Lung (tissue), 12 donors: ENCODE results near the gene RBM33. TPM values are rescaled to one million over a fixed set of nuclear protein-coding genes. Genes with fewer than 3 reads are reported as not detected.

Experiments
- ATAC-seq: fragments of 200-7000 bp; cut with Tn5 transposase; one replicate; pipeline ENCODE4 v1.9.1; 2020; ENCODE audit warnings: moderate number of reproducible peaks; ENCODE audit not compliant: insufficient read depth, low FRiP score
- DNase-seq, 3 donors: peaks; one replicate each; pipeline ENCODE4 v3.0.0-alpha.2; 2013 to 2017
- H3K27ac ChIP-seq, 2 donors: one replicate each; pipeline ENCODE4 v1.5.1; 2013; ENCODE audit warnings: mild to moderate bottlenecking in 2 of 2, moderate library complexity in 2 of 2, control low read depth in 1 of 2, inconsistent platforms in 1 of 2, low read depth in 1 of 2, low read length in 1 of 2
- H3K27me3 ChIP-seq, 3 donors: one replicate each; pipeline ENCODE4 v1.5.1; 2013; ENCODE audit warnings: low read length in 2 of 3; ENCODE audit not compliant: control insufficient read depth in 3 of 3, insufficient read depth in 3 of 3
- H3K36me3 ChIP-seq, 4 donors: one replicate each; pipeline ENCODE4 v1.5.1; 2013; ENCODE audit warnings: low read length in 4 of 4, mild to moderate bottlenecking in 1 of 4, moderate library complexity in 1 of 4; ENCODE audit not compliant: control insufficient read depth in 4 of 4, insufficient read depth in 4 of 4
- H3K4me1 ChIP-seq, 5 donors: one replicate each; pipeline ENCODE4 v1.5.1; 2013; ENCODE audit warnings: low read length in 5 of 5, mild to moderate bottlenecking in 2 of 5, moderate library complexity in 1 of 5; ENCODE audit not compliant: control insufficient read depth in 5 of 5, insufficient read depth in 5 of 5
- H3K4me3 ChIP-seq: one replicate; pipeline ENCODE4 v1.5.1; 2013; ENCODE audit warnings: mild to moderate bottlenecking, control low read depth, moderate library complexity
- H3K9ac ChIP-seq, 2 donors: one replicate each; pipeline ENCODE4 v1.5.1; 2013; ENCODE audit warnings: low read length in 2 of 2, control low read depth in 1 of 2; ENCODE audit not compliant: insufficient read depth in 1 of 2
- H3K9me3 ChIP-seq, 4 donors: one replicate each; pipeline ENCODE4 v1.5.1; 2013; ENCODE audit warnings: low read length in 3 of 4, mild to moderate bottlenecking in 1 of 4, moderate library complexity in 1 of 4; ENCODE audit not compliant: control insufficient read depth in 4 of 4, insufficient read depth in 3 of 4
- WGBS, 2 donors: extraction: QIAGEN DNeasy Blood & Tissue Kit; methylation state at CpG; one replicate each; pipeline ENCODE4 v1.1.7; 2013; 5-methylcytosine and 5-hydroxymethylcytosine counted together
- polyA plus RNA-seq, 2 donors: library from polyadenylated mRNA; stranded (reverse); fragments of 200-250 nt; gene quantifications; one replicate each; pipeline ENCODE4 v1.2.1, GENCODE V29; 2013
- total RNA-seq, 2 donors: library from RNA; depleted of rRNA in 1 of 2; stranded (reverse); fragments of >200 nt in 1 of 2; gene quantifications; one replicate each; pipeline ENCODE4 v1.2.1, GENCODE V29; 2014 to 2021
- TF ChIP-seq, protein P1 (sequence below): IDR thresholded peaks from 2 replicates; pipeline ENCODE4 v1.5.1; 2012; ENCODE audit warnings: mild to moderate bottlenecking; ENCODE audit errors: control extremely low read depth, extremely low read depth
- donor health status: control.
- donor health status: control.
- donor health status: Bipolar disorder and iron deficiency.
- donor health status: healthy.
- donor health status: DM: yes; HTN: yes; CAD: no.

RBM33 gene
- total and polyA plus RNA-seq, 4 donors = 15.3 to 99.6 (median 43.2) TPM

DNA sequence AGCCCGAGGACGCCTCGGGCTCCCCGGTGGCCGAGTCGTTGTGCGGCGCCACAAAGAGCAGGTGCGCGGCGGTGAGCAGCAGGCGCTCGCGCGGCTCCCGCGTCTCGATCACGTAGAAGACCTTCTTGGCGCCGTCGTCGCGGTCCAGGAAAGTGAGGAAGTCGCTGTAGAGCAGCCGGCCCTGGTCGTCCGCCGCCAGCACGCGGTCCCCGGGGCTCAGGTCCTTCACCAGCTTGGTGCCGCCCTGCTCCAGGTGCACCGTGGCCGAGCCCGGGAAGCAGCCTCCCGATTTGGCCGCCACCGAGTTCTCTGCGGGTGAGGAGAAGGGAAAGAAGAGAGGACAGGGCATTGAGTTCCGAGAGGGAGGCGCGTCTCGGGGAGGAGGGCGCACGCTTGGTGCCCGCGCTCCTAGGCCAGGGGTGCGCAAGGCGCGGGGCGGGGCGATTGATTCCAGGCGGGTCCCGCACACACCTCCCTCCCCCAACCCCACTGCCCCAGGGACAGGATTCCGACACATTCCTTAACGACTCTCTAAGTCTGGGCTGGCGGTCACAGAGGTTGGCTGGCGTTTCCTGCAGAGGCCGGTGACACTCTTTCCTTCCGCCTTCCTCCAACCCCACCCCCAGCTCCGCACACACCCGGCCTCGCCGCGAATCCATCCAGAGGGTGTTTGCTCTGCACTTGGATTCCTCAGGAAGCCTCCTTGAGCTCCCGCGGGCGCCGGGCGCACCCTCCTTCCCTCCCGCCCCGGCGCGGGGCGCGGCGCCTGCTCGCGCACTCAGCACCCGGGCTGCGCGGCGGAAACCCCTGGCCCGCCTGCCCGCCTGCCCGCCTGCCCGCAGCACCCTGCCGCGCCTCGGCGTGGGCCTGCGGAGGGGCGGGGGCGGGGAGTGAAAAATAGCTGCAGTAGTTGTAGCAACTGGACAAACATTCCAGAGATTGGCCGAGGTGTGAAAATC lies 159.2 kb downstream of the RBM33 start:
- Histone ChIP-seq H3K27ac (peak overlapping the region in 1 of 2 donors; percentile 89), H3K4me3 (no peak overlapping the region), H3K9ac (no peak overlapping the region), H3K36me3 (no peaks in the 10 kb centered on the region), H3K9me3 (peaks cover 0 to 4% (median 0%) of the 10 kb centered on the region in 4 donors), H3K27me3 (peaks cover 0 to 52% (median 34%) of the 10 kb centered on the region in 3 donors), H3K4me1 (peaks cover 0 to 37% (median 8%) of the 10 kb centered on the region in 5 donors)
- TF ChIP-seq, protein P1, sequence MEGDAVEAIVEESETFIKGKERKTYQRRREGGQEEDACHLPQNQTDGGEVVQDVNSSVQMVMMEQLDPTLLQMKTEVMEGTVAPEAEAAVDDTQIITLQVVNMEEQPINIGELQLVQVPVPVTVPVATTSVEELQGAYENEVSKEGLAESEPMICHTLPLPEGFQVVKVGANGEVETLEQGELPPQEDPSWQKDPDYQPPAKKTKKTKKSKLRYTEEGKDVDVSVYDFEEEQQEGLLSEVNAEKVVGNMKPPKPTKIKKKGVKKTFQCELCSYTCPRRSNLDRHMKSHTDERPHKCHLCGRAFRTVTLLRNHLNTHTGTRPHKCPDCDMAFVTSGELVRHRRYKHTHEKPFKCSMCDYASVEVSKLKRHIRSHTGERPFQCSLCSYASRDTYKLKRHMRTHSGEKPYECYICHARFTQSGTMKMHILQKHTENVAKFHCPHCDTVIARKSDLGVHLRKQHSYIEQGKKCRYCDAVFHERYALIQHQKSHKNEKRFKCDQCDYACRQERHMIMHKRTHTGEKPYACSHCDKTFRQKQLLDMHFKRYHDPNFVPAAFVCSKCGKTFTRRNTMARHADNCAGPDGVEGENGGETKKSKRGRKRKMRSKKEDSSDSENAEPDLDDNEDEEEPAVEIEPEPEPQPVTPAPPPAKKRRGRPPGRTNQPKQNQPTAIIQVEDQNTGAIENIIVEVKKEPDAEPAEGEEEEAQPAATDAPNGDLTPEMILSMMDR = no peak
- WGBS, 2 donors = 1 to 2% methylated on average over 73 to 96 of the region's 96 CpGs
- peak; percentile 74 to 87 (median 84) for DNase-seq
- peak; percentile 56 for ATAC-seq

DNA sequence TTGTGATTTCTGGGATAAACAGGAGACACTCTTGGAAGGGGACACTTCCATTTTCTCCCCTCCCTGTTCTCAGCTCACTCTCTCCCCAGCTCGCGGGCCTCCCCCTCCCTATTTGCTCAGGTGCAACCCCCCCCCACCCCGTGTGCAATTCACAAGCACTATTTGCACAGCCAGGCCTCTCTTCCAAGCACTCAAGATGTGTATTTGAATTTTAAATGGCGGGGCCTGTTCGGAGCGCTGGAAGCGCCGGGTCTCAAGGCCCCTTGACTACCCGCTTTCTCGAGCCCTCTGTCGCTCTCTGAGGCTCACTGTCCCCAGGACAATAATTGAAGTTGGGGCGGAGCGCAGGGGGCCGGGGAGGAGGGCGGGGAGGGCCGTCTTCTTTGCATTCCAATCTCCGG lies 160.0 kb downstream of the RBM33 start:
- peaks cover 0 to 42% (median 6%) of the 10 kb centered on the region in 5 donors for H3K4me1 ChIP-seq
- H3K27ac ChIP-seq = peak overlapping the region in 1 of 2 donors; percentile 66
- ATAC-seq (no peak), DNase-seq (peak; percentile 51 to 67 (median 67))
- WGBS, 2 donors = 3 to 6% methylated on average over 17 of the region's 17 CpGs
- H3K4me3 ChIP-seq = no peak overlapping the region
- H3K27me3 ChIP-seq = peaks cover 0 to 55% (median 39%) of the 10 kb centered on the region in 3 donors
- TF ChIP-seq, protein P1 = no peak
- H3K36me3 ChIP-seq = no peaks in the 10 kb centered on the region
- H3K9me3 ChIP-seq = peaks cover 0 to 4% (median 0%) of the 10 kb centered on the region in 4 donors
- H3K9ac ChIP-seq = no peak overlapping the region

DNA sequence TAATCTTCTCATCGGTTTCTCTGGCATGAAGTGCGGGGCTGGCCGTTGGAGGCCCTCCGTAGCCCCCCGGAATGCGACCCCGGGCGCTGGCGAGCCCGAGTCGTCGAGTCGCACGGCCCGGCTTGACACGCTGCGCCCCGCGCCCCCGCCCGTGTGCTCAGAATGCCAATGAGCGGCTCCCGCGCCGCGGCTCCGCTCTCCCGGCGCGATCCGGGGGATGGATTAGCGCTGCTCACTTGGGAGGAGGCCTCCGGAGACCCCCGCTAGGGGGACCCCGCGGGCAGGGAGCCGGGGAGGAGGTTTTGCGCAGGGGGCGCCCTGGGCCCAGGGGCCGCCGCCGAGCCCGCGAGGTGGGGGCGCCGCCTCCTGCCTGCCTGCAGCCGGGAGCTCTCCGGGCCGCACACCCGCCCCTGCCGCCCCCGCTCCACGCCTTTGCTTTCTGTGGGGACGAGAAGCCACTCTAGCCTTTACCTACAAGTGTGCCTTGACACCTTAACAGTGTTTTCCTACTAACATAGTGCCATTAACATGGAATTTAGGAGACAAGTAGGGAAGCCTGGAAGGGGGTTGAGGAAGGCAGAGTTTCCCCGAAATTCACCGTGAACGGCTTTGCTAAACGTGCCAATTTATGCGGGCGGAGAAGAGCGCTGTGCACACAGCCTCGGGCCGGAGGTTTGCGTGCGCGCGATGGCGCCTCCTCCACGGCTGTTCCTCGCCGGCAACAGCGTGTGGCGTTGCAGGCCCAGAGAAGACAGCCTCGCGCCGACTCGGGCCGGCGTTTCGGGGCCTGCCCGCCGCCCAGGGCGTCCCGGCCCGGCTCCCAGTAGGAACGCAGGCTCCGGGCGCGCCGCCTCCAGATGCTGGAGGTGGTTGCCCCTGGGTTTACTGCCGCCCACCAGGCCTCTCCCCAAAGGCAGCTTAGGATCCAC lies 160.7 kb downstream of the RBM33 start:
- Histone ChIP-seq H3K9me3 (peaks cover 0 to 4% (median 0%) of the 10 kb centered on the region in 4 donors), H3K4me1 (peaks cover 0 to 44% (median 4%) of the 10 kb centered on the region in 5 donors), H3K27ac (peak overlapping the region in 1 of 2 donors; percentile 84), H3K27me3 (peaks cover 0 to 57% (median 37%) of the 10 kb centered on the region in 3 donors), H3K9ac (no peak overlapping the region), H3K4me3 (no peak overlapping the region), H3K36me3 (no peaks in the 10 kb centered on the region)
- peak; percentile 64 to 78 (median 76) for DNase-seq
- ATAC-seq = no peak
- WGBS, 2 donors = 1% methylated on average over 82 to 91 of the region's 91 CpGs
- TF ChIP-seq, protein P1 = no peak
